GM12872 (cell line): Measurements from ENCODE around the gene ZNF578.

ENCODE experiments used
- TF ChIP-seq, protein P1 (sequence below): IDR thresholded peaks from 3 replicates; pipeline ENCODE4 v1.5.1; 2011; ENCODE audit warnings: low read depth, mild to moderate bottlenecking, low read length, moderate library complexity; ENCODE audit not compliant: insufficient read depth

Gene ZNF578

DNA sequence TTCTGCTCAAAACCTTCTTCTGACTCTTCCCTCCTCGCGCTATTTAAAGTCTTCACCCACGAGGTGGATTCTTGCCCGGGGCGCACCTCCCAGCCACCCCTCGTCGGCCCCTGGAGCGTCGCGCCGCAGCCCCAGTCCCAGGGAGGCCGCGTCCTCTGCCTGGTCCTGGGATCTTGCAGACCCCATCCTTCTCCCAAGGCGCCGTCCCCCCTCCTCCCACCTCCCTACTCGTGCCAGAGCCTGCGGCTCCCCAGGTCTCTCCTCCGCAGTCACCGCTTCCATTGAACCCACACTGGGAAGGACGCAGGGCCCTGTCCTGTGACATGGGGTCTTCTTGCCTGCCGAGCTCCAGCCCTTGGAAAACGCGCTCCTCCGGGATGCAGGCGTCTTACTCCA lies 74.6 kb downstream of the ZNF578 start:
- TF ChIP-seq, protein P1, sequence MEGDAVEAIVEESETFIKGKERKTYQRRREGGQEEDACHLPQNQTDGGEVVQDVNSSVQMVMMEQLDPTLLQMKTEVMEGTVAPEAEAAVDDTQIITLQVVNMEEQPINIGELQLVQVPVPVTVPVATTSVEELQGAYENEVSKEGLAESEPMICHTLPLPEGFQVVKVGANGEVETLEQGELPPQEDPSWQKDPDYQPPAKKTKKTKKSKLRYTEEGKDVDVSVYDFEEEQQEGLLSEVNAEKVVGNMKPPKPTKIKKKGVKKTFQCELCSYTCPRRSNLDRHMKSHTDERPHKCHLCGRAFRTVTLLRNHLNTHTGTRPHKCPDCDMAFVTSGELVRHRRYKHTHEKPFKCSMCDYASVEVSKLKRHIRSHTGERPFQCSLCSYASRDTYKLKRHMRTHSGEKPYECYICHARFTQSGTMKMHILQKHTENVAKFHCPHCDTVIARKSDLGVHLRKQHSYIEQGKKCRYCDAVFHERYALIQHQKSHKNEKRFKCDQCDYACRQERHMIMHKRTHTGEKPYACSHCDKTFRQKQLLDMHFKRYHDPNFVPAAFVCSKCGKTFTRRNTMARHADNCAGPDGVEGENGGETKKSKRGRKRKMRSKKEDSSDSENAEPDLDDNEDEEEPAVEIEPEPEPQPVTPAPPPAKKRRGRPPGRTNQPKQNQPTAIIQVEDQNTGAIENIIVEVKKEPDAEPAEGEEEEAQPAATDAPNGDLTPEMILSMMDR, result no peak

DNA sequence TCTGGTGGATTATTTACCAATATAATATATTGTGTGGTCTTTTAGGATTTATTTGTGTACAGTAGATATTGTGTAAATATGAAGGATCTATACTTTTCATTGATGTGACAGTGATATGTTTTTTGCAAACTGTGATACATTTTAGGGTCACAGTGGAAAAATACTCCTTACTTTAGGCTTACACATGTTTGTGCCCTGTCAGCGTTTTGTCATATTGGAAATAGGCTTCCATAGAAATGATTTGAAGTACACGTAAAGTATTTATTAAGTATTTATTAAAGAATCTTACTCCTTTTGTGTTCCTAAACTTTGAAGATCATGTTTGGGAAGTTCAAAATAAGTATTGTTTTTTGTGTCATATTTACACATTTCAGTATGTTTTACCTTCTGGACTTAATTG lies 79.1 kb downstream of the ZNF578 start:
- TF ChIP-seq, protein P1, result no peak

DNA sequence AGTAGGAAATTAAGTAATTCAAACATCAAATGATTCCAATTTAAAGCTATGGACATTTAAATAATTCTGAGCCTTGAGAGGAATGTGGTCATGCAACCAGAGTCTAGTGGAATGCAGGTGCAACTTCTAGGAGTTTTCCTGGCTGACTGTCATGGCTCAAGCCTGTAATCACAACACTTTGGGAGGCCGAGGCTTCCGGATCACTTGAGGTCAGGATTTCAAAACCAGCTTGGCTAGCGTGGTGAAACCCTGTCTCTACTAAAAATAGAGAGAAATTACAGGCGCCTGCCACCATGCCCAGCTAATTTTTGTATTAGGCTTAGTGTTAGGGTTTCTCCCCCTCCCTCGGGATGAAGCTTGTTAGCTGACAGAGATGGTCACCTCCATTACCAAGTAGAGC lies 80.5 kb downstream of the ZNF578 start:
- TF ChIP-seq, protein P1, result no peak

DNA sequence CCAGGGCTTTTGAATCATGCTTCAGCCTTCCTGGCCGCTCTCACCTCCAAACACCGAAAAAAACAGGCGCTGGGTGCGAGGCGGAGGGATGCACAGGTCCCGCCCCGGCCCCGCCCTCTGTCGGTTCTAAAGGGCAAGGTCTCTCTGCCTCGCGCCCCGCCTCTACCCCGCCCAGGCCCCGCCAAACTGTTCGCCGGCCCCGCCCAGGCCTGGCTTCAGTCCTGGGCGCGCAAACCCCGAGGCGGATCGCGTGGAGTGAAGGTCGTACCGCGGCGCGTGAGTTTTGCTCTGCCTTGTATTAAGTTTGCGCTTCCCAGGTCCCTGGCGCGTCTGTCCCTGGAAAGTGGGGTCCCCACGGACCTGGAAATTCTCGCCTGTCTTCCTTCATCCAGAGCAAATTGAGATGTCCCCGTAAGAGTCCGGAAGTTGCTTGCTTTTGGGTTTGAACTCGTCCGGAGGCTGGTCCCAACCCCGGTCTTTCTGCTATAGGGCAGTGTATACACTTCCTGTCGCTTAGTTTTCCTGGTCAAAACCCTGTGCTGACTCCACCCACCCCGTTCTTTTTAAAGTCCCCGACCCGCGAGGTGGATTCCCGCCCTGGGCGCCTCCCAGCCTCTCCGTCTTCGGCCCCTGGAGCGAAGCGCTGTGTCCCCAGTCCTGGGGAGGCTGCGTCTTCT lies 82.6 kb downstream of the ZNF578 start:
- TF ChIP-seq, protein P1, result no peak

DNA sequence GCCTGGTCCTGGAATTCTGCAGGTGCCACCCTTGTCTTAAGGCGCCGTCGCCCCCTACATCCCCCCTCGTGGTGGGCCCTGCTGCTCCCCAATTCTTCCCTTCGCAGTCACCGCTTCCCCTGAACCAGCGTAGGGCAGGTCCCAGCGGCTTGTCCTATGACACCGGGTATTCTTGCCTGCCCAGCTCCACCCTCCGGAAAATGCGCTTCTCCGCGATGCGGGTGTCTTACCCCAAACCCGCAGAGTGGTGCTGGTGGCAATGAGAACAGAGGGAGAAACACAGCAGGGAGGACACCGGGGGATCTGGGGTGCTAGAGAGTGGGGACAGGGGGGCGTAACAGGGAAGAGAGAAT lies 83.1 kb downstream of the ZNF578 start:
- TF ChIP-seq, protein P1, result no peak

DNA sequence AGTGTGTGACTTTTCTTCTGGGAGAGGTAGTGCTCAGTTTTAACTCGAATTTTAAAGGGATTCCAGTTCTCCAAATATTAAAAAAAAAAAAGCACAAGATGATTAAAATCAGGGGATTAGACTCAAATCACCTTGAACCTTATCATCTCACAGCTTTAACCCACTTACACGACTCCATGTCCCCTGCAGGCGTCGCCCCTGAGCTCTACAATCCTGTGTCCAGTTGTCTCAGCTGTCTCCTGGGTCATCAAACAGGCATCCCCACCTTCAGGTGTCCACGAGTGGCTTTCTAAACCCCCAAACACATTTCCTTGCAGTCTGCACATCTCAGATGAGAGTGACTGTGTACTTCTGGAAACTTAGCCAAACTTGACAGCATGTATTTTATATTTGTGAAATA lies 88.3 kb downstream of the ZNF578 start:
- TF ChIP-seq, protein P1, result no peak

DNA sequence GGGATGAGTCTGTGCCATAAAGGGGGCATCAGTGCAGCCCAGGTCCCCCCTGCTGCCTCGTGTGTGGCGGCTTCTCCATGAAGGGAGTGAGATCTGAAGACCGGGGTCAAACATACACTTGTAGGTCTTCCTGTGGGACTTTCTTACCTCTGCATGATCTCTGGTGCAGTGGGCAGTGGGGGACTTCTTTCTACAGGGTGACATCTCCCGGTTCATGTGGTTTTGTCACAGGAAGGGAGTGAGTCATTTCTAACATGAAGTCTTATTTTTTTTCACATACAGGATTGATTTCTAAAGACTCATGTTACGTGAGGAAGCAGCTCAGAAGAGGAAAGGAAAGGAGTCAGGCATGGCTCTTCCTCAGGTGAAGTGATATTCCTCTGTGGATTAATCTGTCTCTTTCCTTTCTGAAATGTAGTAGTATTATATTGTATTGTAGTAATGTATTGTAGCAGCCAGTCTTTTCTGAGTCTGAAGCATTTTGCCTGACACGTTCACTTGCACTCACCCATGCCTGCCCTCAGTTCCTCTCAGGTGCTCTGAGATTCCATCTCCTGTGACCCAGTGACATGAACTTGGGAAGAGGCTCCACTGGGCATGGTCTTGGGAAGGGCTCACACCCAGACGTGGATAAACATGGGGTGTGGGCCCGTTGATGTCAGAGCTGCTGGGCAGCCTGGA lies 89.8 kb downstream of the ZNF578 start:
- TF ChIP-seq, protein P1, result no peak
